Activated naive CD4-positive, alpha-beta T cell treated with anti-CD3 and anti-CD28 coated beads for 36 hours (primary cell): ENCODE measurements around the gene MMS22L. TPM values are rescaled to one million over a fixed set of nuclear protein-coding genes. Genes with fewer than 3 reads are reported as not detected.

Source experiments
- CTCF ChIA-PET: fragments of 350-600 bp; sonication (Branson Sonifier 250); formaldehyde crosslinking; loops from one replicate; lab custom pipeline; 2021; ENCODE audit warnings: antibody characterized with exemption; lab: Charles Lee
- DNase-seq: peaks from one replicate; pipeline ENCODE4 v3.0.0-alpha.2; 2020
- H3K27ac Mint-ChIP-seq: one replicate; pipeline ENCODE4 v1.8.0; 2021; ENCODE audit warnings: mild to moderate bottlenecking, mixed read lengths
- H3K27me3 Mint-ChIP-seq: one replicate; pipeline ENCODE4 v1.8.0; 2021; ENCODE audit warnings: low read depth, mixed read lengths
- H3K36me3 Mint-ChIP-seq: one replicate; pipeline ENCODE4 v1.8.0; 2021; ENCODE audit warnings: low read depth, mixed read lengths
- H3K4me1 Mint-ChIP-seq: one replicate; pipeline ENCODE4 v1.8.0; 2021; ENCODE audit warnings: low read depth, mixed read lengths
- H3K4me3 Mint-ChIP-seq: one replicate; pipeline ENCODE4 v1.8.0; 2021; ENCODE audit warnings: mild to moderate bottlenecking, moderate library complexity, mixed read lengths
- H3K9me3 Mint-ChIP-seq: one replicate; pipeline ENCODE4 v1.8.0; 2021; ENCODE audit warnings: mixed read lengths
- intact Hi-C: fragments of 100-400 bp; cut with micrococcal nuclease; formaldehyde crosslinking; loops from one replicate; pipeline ENCODE4 v1.15.1; 2023
- total RNA-seq, 2 experiments: library from RNA; stranded (reverse); gene quantifications; one replicate each; pipeline ENCODE4 v1.2.3, GENCODE V29; 2021

The MMS22L gene
- total RNA-seq, 2 experiments from 2014 or later, result 34.1 to 37.4 TPM

DNA sequence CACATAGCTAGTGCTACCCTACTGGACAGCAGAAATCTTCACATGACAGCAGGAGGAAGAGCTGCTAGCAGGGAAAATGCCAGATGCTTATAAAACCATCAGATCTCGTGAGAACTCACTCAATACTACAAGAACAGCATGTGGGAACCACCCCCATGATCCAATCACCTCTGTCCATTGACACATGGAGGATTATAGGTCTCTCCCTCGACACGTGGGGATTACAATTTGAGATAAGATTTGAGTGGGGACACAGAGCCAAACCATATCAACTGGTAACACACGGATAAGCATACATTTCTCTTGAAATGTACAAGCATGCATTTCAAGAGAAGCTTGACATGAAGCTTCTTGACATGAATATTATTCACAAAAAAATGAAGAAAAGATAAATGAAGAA, 64.1 kb downstream of the MMS22L start:
- no peak for DNase-seq
- Mint-ChIP-seq H3K36me3 (peaks cover 8% of the 10 kb centered on the region), H3K4me1 (peaks cover 2% of the 10 kb centered on the region), H3K4me3 (no peak overlapping the region), H3K27ac (no peak overlapping the region), H3K27me3 (no peaks in the 10 kb centered on the region), H3K9me3 (no peaks in the 10 kb centered on the region)
- intact Hi-C loops, result no loop called here
- CTCF ChIA-PET, result interaction anchor here (1.6 kb wide), 1 partner anchor 32 kb away, joined by 5 read pairs; no protein-coding TSS in a partner anchor

GRCh38 chr6:97215157-97215769, 67.8 kb downstream of the MMS22L start:
- H3K9me3 Mint-ChIP-seq, result no peaks in the 10 kb centered on the region
- CTCF ChIA-PET, result interaction anchor here (0.7 kb wide), 3 partner anchors 15 to 519 kb away, joined by 3 read pairs; no protein-coding TSS in a partner anchor
- peaks cover 2% of the 10 kb centered on the region for H3K4me1 Mint-ChIP-seq
- DNase-seq, result no peak
- H3K27me3 Mint-ChIP-seq, result no peaks in the 10 kb centered on the region
- no peak overlapping the region for H3K4me3 Mint-ChIP-seq
- peaks cover 16% of the 10 kb centered on the region for H3K36me3 Mint-ChIP-seq
- intact Hi-C loops, result loop anchor here (1.0 kb wide), 1 partner anchor 179 kb away; no protein-coding TSS in a partner anchor
- H3K27ac Mint-ChIP-seq, result no peak overlapping the region

- CTCF ChIA-PET, result interaction anchor here (0.7 kb wide), 1 partner anchor 14 kb away, joined by 3 read pairs; no protein-coding TSS in a partner anchor
- DNase-seq, result no peak
- intact Hi-C loops, result loop anchor here (1.0 kb wide), 1 partner anchor 180 kb away; no protein-coding TSS in a partner anchor
- Mint-ChIP-seq H3K9me3 (no peaks in the 10 kb centered on the region), H3K36me3 (peaks cover 15% of the 10 kb centered on the region), H3K27ac (no peak overlapping the region), H3K4me1 (peaks cover 2% of the 10 kb centered on the region), H3K27me3 (no peaks in the 10 kb centered on the region), H3K4me3 (no peak overlapping the region)
Observed at GRCh38 chr6:97214671-97215070, 68.3 kb downstream of the MMS22L start.

- H3K27me3 Mint-ChIP-seq, result no peaks in the 10 kb centered on the region
- no peaks in the 10 kb centered on the region for H3K9me3 Mint-ChIP-seq
- intact Hi-C loops, result no loop called here
- no peak overlapping the region for H3K4me3 Mint-ChIP-seq
- no peak overlapping the region for H3K27ac Mint-ChIP-seq
- peaks cover 7% of the 10 kb centered on the region for H3K36me3 Mint-ChIP-seq
- peaks cover 1% of the 10 kb centered on the region for H3K4me1 Mint-ChIP-seq
- CTCF ChIA-PET, result no interaction called here
- DNase-seq, result no peak
Observed at GRCh38 chr6:97207383-97207782, 75.6 kb downstream of the MMS22L start.

- Mint-ChIP-seq H3K27me3 (no peaks in the 10 kb centered on the region), H3K4me3 (no peak overlapping the region), H3K27ac (no peak overlapping the region), H3K9me3 (no peaks in the 10 kb centered on the region), H3K4me1 (peaks cover 1% of the 10 kb centered on the region), H3K36me3 (peaks cover 3% of the 10 kb centered on the region)
- CTCF ChIA-PET, result no interaction called here
- intact Hi-C loops, result no loop called here
- DNase-seq, result no peak
Observed at GRCh38 chr6:97205966-97206365, 77.0 kb downstream of the MMS22L start.

- peaks cover 3% of the 10 kb centered on the region for H3K36me3 Mint-ChIP-seq
- no peaks in the 10 kb centered on the region for H3K9me3 Mint-ChIP-seq
- intact Hi-C loops, result no loop called here
- CTCF ChIA-PET, result interaction anchor here (0.6 to 1.2 kb wide), 3 partner anchors 14 to 170 kb away, joined by 3 to 4 read pairs (median 3); no protein-coding TSS in a partner anchor
- no peak for DNase-seq
- peaks cover 1% of the 10 kb centered on the region for H3K4me1 Mint-ChIP-seq
- H3K27ac Mint-ChIP-seq, result no peak overlapping the region
- no peak overlapping the region for H3K4me3 Mint-ChIP-seq
- no peaks in the 10 kb centered on the region for H3K27me3 Mint-ChIP-seq
Observed at GRCh38 chr6:97203343-97203742, 79.7 kb downstream of the MMS22L start.

- H3K27ac Mint-ChIP-seq, result no peak overlapping the region
- no peaks in the 10 kb centered on the region for H3K4me1 Mint-ChIP-seq
- DNase-seq, result no peak
- H3K4me3 Mint-ChIP-seq, result no peak overlapping the region
- H3K36me3 Mint-ChIP-seq, result peaks cover 16% of the 10 kb centered on the region
- no peaks in the 10 kb centered on the region for H3K9me3 Mint-ChIP-seq
- intact Hi-C loops, result no loop called here
- H3K27me3 Mint-ChIP-seq, result no peaks in the 10 kb centered on the region
- CTCF ChIA-PET, result interaction anchor here (1.2 to 1.6 kb wide), 2 partner anchors 10 to 11 kb away, joined by 3 to 4 read pairs; no protein-coding TSS in a partner anchor
Observed at GRCh38 chr6:97198046-97198565, 84.9 kb downstream of the MMS22L start.

DNA sequence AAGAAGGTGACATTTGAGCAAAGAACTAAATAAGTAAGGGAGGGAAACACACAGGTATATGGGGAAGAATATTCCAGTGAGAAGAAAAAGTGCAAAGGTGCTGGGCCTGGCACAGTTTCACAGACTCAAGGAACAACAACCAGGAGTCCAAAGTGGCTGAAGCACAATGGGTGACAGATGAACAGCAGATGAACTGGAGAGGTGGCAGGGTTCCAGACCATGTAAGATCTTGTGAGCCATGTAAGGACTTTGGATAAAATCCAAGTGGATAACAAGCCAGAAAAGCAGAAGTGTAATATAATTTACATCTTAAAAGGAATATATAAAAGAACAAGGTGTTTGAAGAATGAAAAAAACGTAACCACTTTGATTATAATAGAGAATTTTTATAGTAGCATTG, 87.9 kb downstream of the MMS22L start:
- Mint-ChIP-seq H3K4me3 (no peak overlapping the region), H3K9me3 (no peaks in the 10 kb centered on the region), H3K27ac (no peak overlapping the region), H3K27me3 (no peaks in the 10 kb centered on the region), H3K36me3 (peaks cover 13% of the 10 kb centered on the region), H3K4me1 (no peaks in the 10 kb centered on the region)
- intact Hi-C loops, result no loop called here
- DNase-seq, result no peak
- CTCF ChIA-PET, result no interaction called here

GRCh38 chr6:97189767-97190166, 93.2 kb downstream of the MMS22L start:
- intact Hi-C loops, result loop anchor here (10.0 kb wide), 1 partner anchor 1655 kb away; no protein-coding TSS in a partner anchor
- peaks cover 9% of the 10 kb centered on the region for H3K36me3 Mint-ChIP-seq
- no peak overlapping the region for H3K27ac Mint-ChIP-seq
- no peaks in the 10 kb centered on the region for H3K9me3 Mint-ChIP-seq
- H3K4me1 Mint-ChIP-seq, result no peaks in the 10 kb centered on the region
- H3K4me3 Mint-ChIP-seq, result no peak overlapping the region
- H3K27me3 Mint-ChIP-seq, result no peaks in the 10 kb centered on the region
- CTCF ChIA-PET, result interaction anchor here (0.6 to 0.7 kb wide), 5 partner anchors 44 to 94 kb away, joined by 3 to 4 read pairs (median 3); no protein-coding TSS in a partner anchor
- no peak for DNase-seq

- no peak for DNase-seq
- H3K27me3 Mint-ChIP-seq, result no peaks in the 10 kb centered on the region
Observed at GRCh38 chr6:97187951-97188350, 95.1 kb downstream of the MMS22L start.

DNA sequence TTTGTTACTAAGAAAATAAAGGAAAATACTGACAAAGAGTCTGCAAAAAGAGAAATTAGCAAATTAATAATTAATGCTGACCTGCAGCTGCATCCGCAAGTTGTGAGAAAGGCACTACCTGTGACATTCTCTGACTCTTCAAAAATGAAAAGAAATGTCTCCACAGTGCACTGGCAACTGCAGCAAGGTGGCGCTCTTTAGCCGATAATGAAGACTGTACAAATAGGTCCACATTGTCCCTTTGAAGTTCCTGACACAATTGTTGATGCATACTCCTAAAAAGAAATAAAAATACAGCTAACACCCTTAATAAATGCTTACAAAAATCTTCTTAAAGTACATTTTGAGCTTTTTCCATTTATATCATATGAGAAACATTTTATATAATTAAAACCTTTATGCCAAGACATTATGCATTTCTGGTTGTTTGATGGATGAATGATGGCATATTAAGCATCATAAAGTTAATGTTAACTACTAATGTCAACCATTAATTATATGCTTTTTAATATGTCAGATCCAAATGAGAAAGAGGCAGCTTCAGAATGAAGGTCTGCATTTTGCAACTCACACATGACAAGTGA, 96.5 kb downstream of the MMS22L start:
- Mint-ChIP-seq H3K4me1 (no peaks in the 10 kb centered on the region), H3K4me3 (no peak overlapping the region), H3K27ac (no peak overlapping the region), H3K9me3 (no peaks in the 10 kb centered on the region), H3K27me3 (no peaks in the 10 kb centered on the region), H3K36me3 (peaks cover 2% of the 10 kb centered on the region)
- DNase-seq, result peak; percentile 81
- intact Hi-C loops, result loop anchor here (1.0 to 10.0 kb wide), 5 partner anchors 96 to 1658 kb away; no protein-coding TSS in a partner anchor
- CTCF ChIA-PET, result interaction anchor here (0.6 to 2.2 kb wide), 14 partner anchors 9 to 262 kb away, joined by 3 to 12 read pairs (median 4); partner anchors contain the start of gene KLHL32

More at GRCh38 chr6:97187951-97188350, 95.1 kb downstream of the MMS22L start:
- CTCF ChIA-PET, result interaction anchor here (0.6 to 0.8 kb wide), 2 partner anchors 10 to 97 kb away, joined by 3 to 4 read pairs; no protein-coding TSS in a partner anchor
- H3K36me3 Mint-ChIP-seq, result peaks cover 2% of the 10 kb centered on the region
- intact Hi-C loops, result loop anchor here (10.0 kb wide), 1 partner anchor 1657 kb away; no protein-coding TSS in a partner anchor
- no peaks in the 10 kb centered on the region for H3K4me1 Mint-ChIP-seq
- no peak overlapping the region for H3K4me3 Mint-ChIP-seq
- no peak overlapping the region for H3K27ac Mint-ChIP-seq
- H3K9me3 Mint-ChIP-seq, result no peaks in the 10 kb centered on the region

GRCh38 chr6:97177905-97178304, 105.1 kb downstream of the MMS22L start:
- no peak overlapping the region for H3K27ac Mint-ChIP-seq
- no peak for DNase-seq
- CTCF ChIA-PET, result interaction anchor here (1.1 kb wide), 1 partner anchor 9 kb away, joined by 5 read pairs; no protein-coding TSS in a partner anchor
- intact Hi-C loops, result no loop called here
- no peak overlapping the region for H3K4me3 Mint-ChIP-seq
- H3K27me3 Mint-ChIP-seq, result no peaks in the 10 kb centered on the region
- no peaks in the 10 kb centered on the region for H3K4me1 Mint-ChIP-seq
- peaks cover 20% of the 10 kb centered on the region for H3K36me3 Mint-ChIP-seq
- H3K9me3 Mint-ChIP-seq, result no peaks in the 10 kb centered on the region
